HepG2 (cell line): ENCODE measurements around the gene CDC42EP5. TPM values are rescaled to one million over a fixed set of nuclear protein-coding genes. Genes with fewer than 3 reads are reported as not detected.

Experiments used
- ARNTL ChIP-seq: sonication (generic); formaldehyde crosslinking; IDR thresholded peaks from 2 replicates; pipeline ENCODE4 v1.4.0; 2020; ENCODE audit warnings: mild to moderate bottlenecking, missing genetic modification reagents
- ATF6 ChIP-seq: sonication (generic); formaldehyde crosslinking; conservative IDR thresholded peaks from 2 replicates; pipeline ENCODE4 v1.4.0; 2020; ENCODE audit warnings: missing genetic modification reagents
- ESRRA ChIP-seq: sonication (generic); formaldehyde crosslinking; IDR thresholded peaks from 2 replicates; pipeline ENCODE4 v1.5.1; 2020; ENCODE audit warnings: mild to moderate bottlenecking, low read depth, missing genetic modification reagents
- FLYWCH1 ChIP-seq: sonication (generic); formaldehyde crosslinking; IDR thresholded peaks from 2 replicates; pipeline ENCODE4 v1.8.1; 2023; ENCODE audit warnings: mild to moderate bottlenecking, missing genetic modification reagents
- FOXA3 ChIP-seq: IDR thresholded peaks from 2 replicates; pipeline ENCODE4 v1.6.1; 2016; ENCODE audit warnings: missing genetic modification reagents, missing compliant biosample characterization
- HDAC2 ChIP-seq: sonication (generic); formaldehyde crosslinking; IDR thresholded peaks from 2 replicates; pipeline ENCODE4 v1.4.0; 2020; ENCODE audit warnings: missing genetic modification reagents
- NR2F2 ChIP-seq: IDR thresholded peaks from 2 replicates; pipeline ENCODE4 v1.6.1; 2012; ENCODE audit warnings: low read depth, inconsistent platforms, borderline replicate concordance
- RAD21 ChIP-seq: fragments of 450-650 bp; formaldehyde crosslinking; IDR thresholded peaks from 2 replicates; pipeline ENCODE4 v1.5.0; 2020; ENCODE audit warnings: mild to moderate bottlenecking
- RAD51 ChIP-seq: fragments of 450-650 bp; IDR thresholded peaks from 2 replicates; pipeline ENCODE4 v1.6.1; 2016; ENCODE audit warnings: borderline replicate concordance
- RBM39 ChIP-seq: fragments of 200-400 bp; formaldehyde crosslinking; IDR thresholded peaks from one replicate; pipeline ENCODE4 v1.6.1; 2018; ENCODE audit warnings: antibody characterized with exemption, mild to moderate bottlenecking, low read depth, low read length; ENCODE audit not compliant: poor library complexity, severe bottlenecking
- SALL1 ChIP-seq: sonication (generic); formaldehyde crosslinking; IDR thresholded peaks from 2 replicates; pipeline ENCODE4 v1.8.0; 2022; ENCODE audit warnings: mild to moderate bottlenecking, missing genetic modification reagents
- TBX3 ChIP-seq: fragments of 450-650 bp; IDR thresholded peaks from 2 replicates; pipeline ENCODE4 v1.6.1; 2017; ENCODE audit warnings: antibody characterized with exemption, mild to moderate bottlenecking, inconsistent platforms, borderline replicate concordance
- TERF1 ChIP-seq: sonication (generic); formaldehyde crosslinking; IDR thresholded peaks from 2 replicates; pipeline ENCODE4 v1.8.0; 2022; ENCODE audit warnings: mild to moderate bottlenecking, missing genetic modification reagents, moderate library complexity
- TMF1 ChIP-seq: sonication (generic); formaldehyde crosslinking; IDR thresholded peaks from 2 replicates; pipeline ENCODE4 v1.8.1; 2022; ENCODE audit warnings: low read depth, missing genetic modification reagents
- TOPORS ChIP-seq: sonication (generic); formaldehyde crosslinking; IDR thresholded peaks from 2 replicates; pipeline ENCODE4 v1.8.0; 2023; ENCODE audit warnings: mild to moderate bottlenecking, missing genetic modification reagents
- ZBTB2 ChIP-seq: sonication (generic); formaldehyde crosslinking; IDR thresholded peaks from 2 replicates; pipeline ENCODE4 v1.8.0; 2022; ENCODE audit warnings: low read depth, missing genetic modification reagents
- ZBTB25 ChIP-seq: IDR thresholded peaks from 2 replicates; pipeline ENCODE4 v1.6.1; 2018; ENCODE audit warnings: missing genetic modification reagents
- ZBTB37 ChIP-seq: sonication (generic); formaldehyde crosslinking; IDR thresholded peaks from 2 replicates; pipeline ENCODE4 v1.4.0; 2020; ENCODE audit warnings: mild to moderate bottlenecking, missing genetic modification reagents
- ZNF326 ChIP-seq: sonication (generic); formaldehyde crosslinking; IDR thresholded peaks from 2 replicates; pipeline ENCODE4 v1.4.0; 2020; ENCODE audit warnings: missing genetic modification reagents, borderline replicate concordance
- ZNF33B ChIP-seq: sonication (generic); formaldehyde crosslinking; IDR thresholded peaks from 2 replicates; pipeline ENCODE4 v1.5.1; 2020; ENCODE audit warnings: mild to moderate bottlenecking, missing genetic modification reagents
- ZNF513 ChIP-seq: sonication (generic); formaldehyde crosslinking; conservative IDR thresholded peaks from 2 replicates; pipeline ENCODE4 v1.5.0; 2020; ENCODE audit warnings: missing genetic modification reagents
- ZNF761 ChIP-seq: sonication (generic); formaldehyde crosslinking; conservative IDR thresholded peaks from 2 replicates; pipeline ENCODE4 v1.4.0; 2020; ENCODE audit warnings: mild to moderate bottlenecking, missing genetic modification reagents
- polyA plus RNA-seq, 8 experiments: library from polyadenylated mRNA; depleted of rRNA in 3 of 8; stranded (reverse) in 7 of 8; unstranded in 1 of 8; fragments of >200 nt; fragmentation: Illumina TruSeq in 4 of 8; extraction: Trizol in 4 of 8; gene quantifications; 2 replicates each; pipeline versions ENCODE4 v1.2.1 to v1.2.3, GENCODE V29; 2011 to 2016; ENCODE audit warnings: low read depth in 4 of 8, missing spikeins in 1 of 8, mixed read lengths in 1 of 8; ENCODE audit not compliant: insufficient read depth in 1 of 8
- total RNA-seq, 5 experiments: library from RNA; depleted of rRNA; stranded (reverse); fragments of >200 nt; fragmentation: Illumina TruSeq; extraction: Trizol; gene quantifications; 2 replicates each; pipeline ENCODE4 v1.2.3, GENCODE V29; 2016; ENCODE audit warnings: low read depth in 1 of 5

CDC42EP5 gene
- total and polyA plus RNA-seq, 2 of the 13 experiments (the other 11 are each of a cell fraction or from before 2014, with no cell fraction given), result 0.41 to 1.6 TPM

- TF ChIP-seq FOXA3 (CRISPR knock-in tag) (peak; percentile 57), HDAC2 (CRISPR knock-in tag) (peak; percentile 37; the same call in 1 of the 2 replicates), TBX3 (no peak), NR2F2 (peak; percentile 11; the same call in 1 of the 2 replicates), RBM39 (no peak), ARNTL (CRISPR knock-in tag) (no peak), ATF6 (CRISPR knock-in tag) (no peak), TERF1 (no peak), TMF1 (CRISPR knock-in tag) (0 out of 2 replicates have a peak, but pooled peaks have one; percentile 67), ESRRA (no peak; the same call in 1 of the 2 replicates), RAD21 (CRISPR knock-in tag) (0 out of 2 replicates have a peak, but pooled peaks have one; percentile 9), ZBTB37 (CRISPR knock-in tag) (no peak), SALL1 (CRISPR knock-in tag) (peak; percentile 51), ZNF326 (CRISPR knock-in tag) (no peak), ZNF513 (CRISPR knock-in tag) (no peak), ZNF761 (CRISPR knock-in tag) (no peak), FLYWCH1 (no peak), RAD51 (no peak), ZNF33B (CRISPR knock-in tag) (no peak), TOPORS (CRISPR knock-in tag) (no peak), ZBTB25 (CRISPR knock-in tag) (peak; percentile 82), ZBTB2 (peak; percentile 53; the same call in 1 of the 2 replicates)
Measured at GRCh38 chr19:54463531-54464043, 9.5 kb downstream of the CDC42EP5 start, which contains the start of gene LENG9 (continued).
